Naive thymus-derived CD4-positive, alpha-beta T cell (primary cell): ENCODE results near the gene C3orf49. TPM values are rescaled to one million over a fixed set of nuclear protein-coding genes. Genes with fewer than 3 reads are reported as not detected.
A peak's percentile ranks its signal among the peaks of the same experiment; 100 is the strongest.

ENCODE experiments used
- ATAC-seq: fragments of 150-1000 bp; cut with Tn5 transposase; 2 replicates; pipeline ENCODE4 v1.10.0; 2021; ENCODE audit warnings: mild to moderate bottlenecking, moderate library complexity
- CTCF ChIA-PET: fragments of 350-600 bp; sonication (Branson Sonifier 250); formaldehyde crosslinking; loops from one replicate; lab custom pipeline; 2021; ENCODE audit warnings: antibody characterized with exemption; lab: Charles Lee
- POLR2A ChIA-PET: fragments of 350-600 bp; sonication (Branson Sonifier 250); formaldehyde crosslinking; loops from one replicate; lab custom pipeline; 2021; ENCODE audit warnings: antibody characterized with exemption, inconsistent platforms; lab: Charles Lee
- DNase-seq, 9 donors: peaks; one replicate each; pipeline versions ENCODE4 v3.0.0 to v3.0.0-alpha.2; 2020 to 2022; ENCODE audit warnings: mixed read lengths in 1 of 9
- H3K27ac ChIP-seq: one replicate; pipeline ENCODE4 v1.7.0; 2013; ENCODE audit warnings: mild to moderate bottlenecking, low read depth, low read length, moderate library complexity
- H3K27me3 ChIP-seq, 2 donors: one replicate each; pipeline ENCODE4 v1.7.0; 2013; ENCODE audit warnings: low read length in 2 of 2, mild to moderate bottlenecking in 2 of 2, moderate library complexity in 2 of 2; ENCODE audit not compliant: control insufficient read depth in 2 of 2, insufficient read depth in 2 of 2
- H3K36me3 ChIP-seq, 3 experiments: 1 replicate in 2 of 3; 2 replicates in 1 of 3; pipeline ENCODE4 v1.7.0; 2013; ENCODE audit warnings: low read length in 3 of 3, mild to moderate bottlenecking in 3 of 3, moderate library complexity in 1 of 3; ENCODE audit not compliant: insufficient read depth in 3 of 3, control insufficient read depth in 2 of 3
- H3K4me1 ChIP-seq, 2 donors: one replicate each; pipeline ENCODE4 v1.7.0; 2013; ENCODE audit warnings: low read length in 2 of 2, mild to moderate bottlenecking in 2 of 2, moderate library complexity in 1 of 2; ENCODE audit not compliant: control insufficient read depth in 2 of 2, insufficient read depth in 2 of 2
- H3K4me3 ChIP-seq: 2 replicates; pipeline ENCODE4 v1.7.0; 2013; ENCODE audit warnings: mild to moderate bottlenecking, low read length
- H3K9me3 ChIP-seq, 3 experiments: 1 replicate in 2 of 3; 2 replicates in 1 of 3; pipeline ENCODE4 v1.7.0; 2013; ENCODE audit warnings: low read length in 3 of 3; ENCODE audit not compliant: control insufficient read depth in 2 of 3
- H3K27ac Mint-ChIP-seq, 9 donors: one replicate each; pipeline ENCODE4 v1.8.0; 2020 to 2022; ENCODE audit warnings: mixed read lengths in 9 of 9, mild to moderate bottlenecking in 8 of 9, moderate library complexity in 5 of 9, inconsistent platforms in 2 of 9
- H3K27me3 Mint-ChIP-seq, 5 donors: one replicate each; pipeline ENCODE4 v1.8.0; 2021 to 2022; ENCODE audit warnings: mixed read lengths in 5 of 5, mild to moderate bottlenecking in 1 of 5
- H3K36me3 Mint-ChIP-seq, 5 donors: one replicate each; pipeline ENCODE4 v1.8.0; 2020 to 2022; ENCODE audit warnings: mixed read lengths in 5 of 5, mild to moderate bottlenecking in 3 of 5, inconsistent platforms in 1 of 5
- H3K4me1 Mint-ChIP-seq, 7 donors: one replicate each; pipeline ENCODE4 v1.8.0; 2020 to 2022; ENCODE audit warnings: mixed read lengths in 7 of 7, mild to moderate bottlenecking in 3 of 7, inconsistent platforms in 1 of 7
- H3K4me3 Mint-ChIP-seq, 10 donors: one replicate each; pipeline ENCODE4 v1.8.0; 2020 to 2022; ENCODE audit warnings: mild to moderate bottlenecking in 10 of 10, mixed read lengths in 10 of 10, moderate library complexity in 6 of 10, inconsistent platforms in 2 of 10
- H3K9me3 Mint-ChIP-seq, 11 donors: one replicate each; pipeline ENCODE4 v1.8.0; 2020 to 2022; ENCODE audit warnings: mixed read lengths in 11 of 11, mild to moderate bottlenecking in 4 of 11, inconsistent platforms in 1 of 11, moderate library complexity in 1 of 11
- intact Hi-C, 2 donors: fragments of 100-400 bp; cut with micrococcal nuclease; formaldehyde crosslinking; loops; one replicate each; pipeline ENCODE4 v1.15.1; 2023
- polyA plus RNA-seq, 2 donors: library from polyadenylated mRNA; unstranded; fragments of 300-500 nt; fragmentation: Illumina TruSeq; gene quantifications; one replicate each; pipeline ENCODE4 v1.2.3, GENCODE V29; 2021
- total RNA-seq, 6 experiments: library from RNA in 5 of 6; stranded (reverse) in 5 of 6; gene quantifications; 1 replicate in 5 of 6; 2 replicates in 1 of 6; pipeline ENCODE4 v1.2.3 and lab custom pipeline; 2021 to 2026

C3orf49 gene
- total and polyA plus RNA-seq, 7 experiments from 2014 or later, result not detected

GRCh38 chr3:63874769-63875168 is 55.7 kb downstream of the C3orf49 start:
- intact Hi-C loops, result loop anchor here in 1 of 2 donors (2.0 kb wide), 1 partner anchor 18 kb away; no protein-coding TSS in a partner anchor
- peaks cover 39 to 91% (median 79%) of the 10 kb centered on the region in 7 donors for H3K4me1 Mint-ChIP-seq
- no peak overlapping the region for H3K4me3 Mint-ChIP-seq
- no peak overlapping the region for H3K4me3 ChIP-seq
- H3K27ac ChIP-seq, result no peak overlapping the region
- no peaks in the 10 kb centered on the region for H3K36me3 Mint-ChIP-seq
- no peaks in the 10 kb centered on the region for H3K27me3 ChIP-seq
- H3K4me1 ChIP-seq, result peaks cover 0 to 16% of the 10 kb centered on the region in 2 donors
- DNase-seq (no peak), ATAC-seq (no peak)
- ChIA-PET POLR2A (no interaction called here), CTCF (no interaction called here)
- no peak overlapping the region for H3K27ac Mint-ChIP-seq
- no peaks in the 10 kb centered on the region for H3K27me3 Mint-ChIP-seq
- H3K9me3 Mint-ChIP-seq, result no peaks in the 10 kb centered on the region
- H3K9me3 ChIP-seq, result no peaks in the 10 kb centered on the region
- H3K36me3 ChIP-seq, result no peaks in the 10 kb centered on the region

GRCh38 chr3:63875510-63875909 is 56.4 kb downstream of the C3orf49 start:
- intact Hi-C loops, result loop anchor here in 1 of 2 donors (2.0 kb wide), 1 partner anchor 17 kb away; no protein-coding TSS in a partner anchor
- ChIA-PET CTCF (interaction anchor here (0.8 kb wide), 1 partner anchor 155 kb away, joined by 4 read pairs; no protein-coding TSS in a partner anchor), POLR2A (interaction anchor here (0.5 kb wide), 1 partner anchor 16 kb away, joined by 3 read pairs; no protein-coding TSS in a partner anchor)
- Mint-ChIP-seq H3K27ac (peak overlapping the region in 1 of 9 donors; percentile 9), H3K4me3 (no peak overlapping the region), H3K27me3 (no peaks in the 10 kb centered on the region), H3K4me1 (peaks cover 39 to 89% (median 77%) of the 10 kb centered on the region in 7 donors), H3K36me3 (no peaks in the 10 kb centered on the region), H3K9me3 (no peaks in the 10 kb centered on the region)
- ATAC-seq (no peak), DNase-seq (no peak)
- Histone ChIP-seq H3K36me3 (no peaks in the 10 kb centered on the region), H3K4me1 (peaks cover 0 to 16% of the 10 kb centered on the region in 2 donors), H3K9me3 (no peaks in the 10 kb centered on the region), H3K27me3 (no peaks in the 10 kb centered on the region), H3K27ac (no peak overlapping the region), H3K4me3 (no peak overlapping the region)

- ChIA-PET POLR2A (no interaction called here), CTCF (interaction anchor here (1.1 kb wide), 1 partner anchor 64 kb away, joined by 3 read pairs; no protein-coding TSS in a partner anchor)
- H3K36me3 ChIP-seq, result no peaks in the 10 kb centered on the region
- peaks cover 0 to 16% of the 10 kb centered on the region in 2 donors for H3K4me1 ChIP-seq
- DNase-seq (no peak), ATAC-seq (no peak)
- H3K4me1 Mint-ChIP-seq, result peaks cover 37 to 91% (median 79%) of the 10 kb centered on the region in 7 donors
- H3K9me3 ChIP-seq, result no peaks in the 10 kb centered on the region
- H3K4me3 ChIP-seq, result no peak overlapping the region
- no peak overlapping the region for H3K27ac Mint-ChIP-seq
- no peaks in the 10 kb centered on the region for H3K36me3 Mint-ChIP-seq
- no peaks in the 10 kb centered on the region for H3K9me3 Mint-ChIP-seq
- no peak overlapping the region for H3K27ac ChIP-seq
- intact Hi-C loops, result no loop called here
- peak overlapping the region in 1 of 10 donors; percentile 29 for H3K4me3 Mint-ChIP-seq
- H3K27me3 ChIP-seq, result no peaks in the 10 kb centered on the region
- H3K27me3 Mint-ChIP-seq, result no peaks in the 10 kb centered on the region
Observed at GRCh38 chr3:63876260-63876659, 57.2 kb downstream of the C3orf49 start.

GRCh38 chr3:63877737-63878393 is 58.8 kb downstream of the C3orf49 start:
- no peaks in the 10 kb centered on the region for H3K27me3 Mint-ChIP-seq
- intact Hi-C loops, result no loop called here
- Histone ChIP-seq H3K4me1 (peaks cover 0 to 16% of the 10 kb centered on the region in 2 donors), H3K4me3 (no peak overlapping the region), H3K27ac (no peak overlapping the region), H3K27me3 (no peaks in the 10 kb centered on the region), H3K36me3 (no peaks in the 10 kb centered on the region), H3K9me3 (no peaks in the 10 kb centered on the region)
- H3K4me1 Mint-ChIP-seq, result peaks cover 33 to 85% (median 73%) of the 10 kb centered on the region in 7 donors
- CTCF ChIA-PET, result no interaction called here
- no peak for DNase-seq
- H3K36me3 Mint-ChIP-seq, result no peaks in the 10 kb centered on the region
- no peaks in the 10 kb centered on the region for H3K9me3 Mint-ChIP-seq
- no peak for ATAC-seq
- H3K4me3 Mint-ChIP-seq, result peak overlapping the region in 6 of 10 donors; percentile 0 to 45 (median 20)
- POLR2A ChIA-PET, result no interaction called here
- H3K27ac Mint-ChIP-seq, result peak overlapping the region in 2 of 9 donors; percentile 10 to 38

GRCh38 chr3:63878394-63879060 is 59.4 kb downstream of the C3orf49 start:
- Histone ChIP-seq H3K36me3 (no peaks in the 10 kb centered on the region), H3K27ac (no peak overlapping the region), H3K9me3 (no peaks in the 10 kb centered on the region), H3K4me1 (peaks cover 0 to 16% of the 10 kb centered on the region in 2 donors), H3K27me3 (no peaks in the 10 kb centered on the region), H3K4me3 (no peak overlapping the region)
- no peaks in the 10 kb centered on the region for H3K27me3 Mint-ChIP-seq
- DNase-seq, result no peak
- no peak for ATAC-seq
- intact Hi-C loops, result no loop called here
- no peaks in the 10 kb centered on the region for H3K9me3 Mint-ChIP-seq
- ChIA-PET CTCF (no interaction called here), POLR2A (no interaction called here)
- H3K36me3 Mint-ChIP-seq, result no peaks in the 10 kb centered on the region
- H3K4me1 Mint-ChIP-seq, result peaks cover 32 to 86% (median 71%) of the 10 kb centered on the region in 7 donors
- H3K4me3 Mint-ChIP-seq, result peak overlapping the region in 5 of 10 donors; percentile 0 to 45 (median 19)
- H3K27ac Mint-ChIP-seq, result peak overlapping the region in 2 of 9 donors; percentile 4 to 10

DNA sequence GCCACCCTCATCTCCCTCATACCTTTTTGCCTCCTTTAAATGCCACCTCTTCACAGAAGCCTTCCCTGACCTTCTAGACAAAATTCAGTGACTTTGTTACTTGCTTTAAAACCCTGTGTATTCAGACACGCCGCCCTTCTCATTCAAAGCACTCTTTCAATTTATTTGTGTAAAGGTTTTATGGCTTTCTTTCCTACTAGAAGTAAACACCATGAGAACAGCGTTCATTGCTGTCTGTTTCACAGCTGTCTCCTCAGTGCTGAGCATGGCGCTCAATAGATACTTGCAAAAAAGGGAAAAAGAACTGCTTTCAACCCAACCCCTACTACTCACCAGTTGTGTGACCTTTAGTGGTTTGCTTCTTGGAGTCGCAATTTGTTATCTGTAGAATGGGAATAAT is 61.6 kb downstream of the C3orf49 start:
- no peak for ATAC-seq
- peaks cover 0 to 16% of the 10 kb centered on the region in 2 donors for H3K4me1 ChIP-seq
- intact Hi-C loops, result no loop called here
- POLR2A ChIA-PET, result no interaction called here
- H3K27me3 ChIP-seq, result no peaks in the 10 kb centered on the region
- H3K9me3 ChIP-seq, result no peaks in the 10 kb centered on the region
- peaks cover 0 to 5% (median 0%) of the 10 kb centered on the region in 5 donors for H3K36me3 Mint-ChIP-seq
- H3K27ac ChIP-seq, result no peak overlapping the region
- no peaks in the 10 kb centered on the region for H3K27me3 Mint-ChIP-seq
- no peak overlapping the region for H3K4me3 ChIP-seq
- peaks cover 29 to 79% (median 60%) of the 10 kb centered on the region in 7 donors for H3K4me1 Mint-ChIP-seq
- no peaks in the 10 kb centered on the region for H3K9me3 Mint-ChIP-seq
- no peaks in the 10 kb centered on the region for H3K36me3 ChIP-seq
- CTCF ChIA-PET, result no interaction called here
- peak overlapping the region in 4 of 9 donors; percentile 0 to 57 (median 6) for H3K27ac Mint-ChIP-seq
- no peak overlapping the region for H3K4me3 Mint-ChIP-seq
- no peak for DNase-seq
